ENCODE results near the gene CELF4.

CELF4 gene

GRCh38 chr18:37274309-37275236 lies 291.0 kb downstream of the CELF4 start:
- no peak for DNase-seq

- no peak for DNase-seq
Measured at GRCh38 chr18:37272841-37273240, 292.8 kb downstream of the CELF4 start.

GRCh38 chr18:37272226-37272625 lies 293.4 kb downstream of the CELF4 start:
- DNase-seq, result no peak

- DNase-seq, result no peak
Measured at GRCh38 chr18:37270666-37271052, 294.9 kb downstream of the CELF4 start.

GRCh38 chr18:37270038-37270665 lies 295.4 kb downstream of the CELF4 start:
- DNase-seq, result no peak

- DNase-seq, result no peak
Measured at GRCh38 chr18:37266290-37266689, 299.3 kb downstream of the CELF4 start.

- no peak for DNase-seq
Measured at GRCh38 chr18:37265382-37265781, 300.2 kb downstream of the CELF4 start.

- no peak for DNase-seq
Measured at GRCh38 chr18:37264956-37265355, 300.6 kb downstream of the CELF4 start.

GRCh38 chr18:37261988-37262387 lies 303.6 kb downstream of the CELF4 start:
- DNase-seq, result no peak

- no peak for DNase-seq
Measured at GRCh38 chr18:37261246-37261840, 304.3 kb downstream of the CELF4 start.

GRCh38 chr18:37260367-37261093 lies 305.1 kb downstream of the CELF4 start:
- DNase-seq, result no peak

GRCh38 chr18:37259711-37260110 lies 305.9 kb downstream of the CELF4 start:
- no peak for DNase-seq

GRCh38 chr18:37258819-37259218 lies 306.8 kb downstream of the CELF4 start:
- DNase-seq, result no peak

- DNase-seq, result no peak
Measured at GRCh38 chr18:37258131-37258530, 307.5 kb downstream of the CELF4 start.

GRCh38 chr18:37254973-37255372 lies 310.6 kb downstream of the CELF4 start:
- DNase-seq, result no peak

- DNase-seq, result peak; percentile 88
Measured at GRCh38 chr18:37254236-37254754, 311.3 kb downstream of the CELF4 start.

GRCh38 chr18:37253394-37254235 lies 312.0 kb downstream of the CELF4 start:
- peak; percentile 88 for DNase-seq

- DNase-seq, result peak; percentile 31
Measured at GRCh38 chr18:37252854-37253393, 312.7 kb downstream of the CELF4 start.

GRCh38 chr18:37252342-37252741 lies 313.3 kb downstream of the CELF4 start:
- DNase-seq, result no peak

GRCh38 chr18:37251679-37252078 lies 313.9 kb downstream of the CELF4 start:
- DNase-seq, result no peak

- DNase-seq, result peak; percentile 8
Measured at GRCh38 chr18:37249895-37250618, 315.5 kb downstream of the CELF4 start.

Measured in NCI-H510A treated with DMSO at 0.1 percent for 48 hours (cell line).